NCI-H748 treated with DMSO at 0.1 percent for 48 hours (cell line): ENCODE results near the gene PRORP.
"Not testable (repeated sequence)": the region's sequence is repeated elsewhere in the genome, so short reads cannot be mapped to it uniquely, and the experiment has no call there.

Experiments
- DNase-seq: peaks from one replicate; lab custom pipeline; 2025; lab: John Stamatoyannopoulos, UW

The PRORP gene

DNA sequence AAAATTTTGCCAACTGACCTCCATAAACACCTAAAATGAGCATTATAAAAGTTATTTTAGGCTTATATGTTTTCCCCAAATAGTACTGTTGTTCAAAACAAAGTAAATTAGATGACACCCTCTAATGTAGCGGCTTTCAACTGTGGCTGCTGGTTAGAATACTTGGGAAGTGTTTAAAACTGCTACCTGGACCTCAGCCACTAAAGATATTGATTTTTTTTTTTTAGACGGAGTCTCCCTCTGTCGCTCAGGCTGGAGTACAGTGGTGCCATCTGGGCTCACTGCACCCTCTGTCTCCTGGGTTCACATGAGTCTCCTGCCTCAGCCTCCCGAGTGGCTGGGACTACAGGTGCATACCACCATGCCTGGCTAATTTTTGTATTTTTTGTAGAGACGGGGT is 16.2 kb downstream of the PRORP start:
- no peak for DNase-seq

DNA sequence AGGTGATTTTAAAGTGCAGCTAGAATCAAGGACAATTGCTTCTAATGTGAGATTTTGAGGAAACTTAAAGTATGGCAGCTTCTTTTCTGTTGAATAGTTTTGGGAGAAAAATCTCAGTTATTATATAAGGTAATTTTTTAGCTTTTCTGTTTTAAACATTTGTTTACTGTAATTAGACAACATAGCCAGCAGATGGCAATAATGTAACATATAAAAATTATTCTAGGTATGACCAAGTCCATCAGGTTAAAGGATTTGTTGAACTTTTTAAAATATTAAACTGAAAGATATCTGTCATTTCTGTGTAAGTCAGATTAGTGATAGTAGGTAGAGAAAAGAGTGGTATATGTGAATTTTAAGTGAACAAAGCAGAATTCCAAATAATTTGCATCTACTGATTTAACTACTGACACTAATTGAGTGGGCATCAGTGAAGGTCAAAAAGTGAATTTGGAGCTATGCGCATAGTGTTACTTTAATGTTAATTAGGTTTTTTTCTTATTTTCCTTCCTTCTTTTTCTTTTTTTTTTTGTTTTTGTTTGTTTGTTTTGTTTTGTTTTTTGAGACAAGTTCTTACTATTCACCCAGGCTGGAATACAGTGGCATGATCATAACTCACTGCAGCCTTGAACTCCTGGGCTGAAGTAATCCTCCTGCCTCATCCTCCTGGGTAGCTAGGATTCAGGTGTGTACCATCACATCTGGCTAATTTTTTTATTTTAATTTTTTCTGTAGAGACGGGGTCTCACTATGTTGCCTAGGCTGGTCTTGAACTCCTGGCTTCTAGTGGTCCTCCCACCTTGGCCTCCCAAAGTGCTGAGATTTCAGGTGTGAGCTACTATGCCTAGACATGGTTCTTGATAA is 18.6 kb downstream of the PRORP start:
- DNase-seq: peak; percentile 17

- DNase-seq: no peak
Observed at GRCh38 chr14:35144029-35144428, 21.7 kb downstream of the PRORP start.

DNA sequence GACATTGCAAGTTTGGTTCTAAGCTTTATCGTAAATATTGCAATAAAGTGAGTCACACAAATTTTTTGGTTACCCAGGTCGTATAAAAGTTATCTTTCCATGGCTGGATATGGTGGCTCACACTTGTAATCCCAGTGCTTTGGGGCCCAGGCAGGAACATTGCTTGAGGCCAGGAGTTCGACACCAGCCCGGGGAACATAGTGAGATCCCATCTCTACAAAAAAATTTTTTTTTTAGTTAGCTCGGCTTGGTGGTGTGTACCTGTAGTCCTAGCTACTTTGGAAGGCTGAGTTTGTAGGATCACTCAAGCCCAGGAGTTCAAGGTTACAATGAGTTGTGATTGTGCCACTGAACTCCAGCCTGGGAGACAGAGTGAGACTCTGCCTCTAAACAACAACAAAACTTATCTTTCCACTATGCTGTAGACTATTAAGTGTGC is 24.4 kb downstream of the PRORP start:
- DNase-seq: no peak

DNA sequence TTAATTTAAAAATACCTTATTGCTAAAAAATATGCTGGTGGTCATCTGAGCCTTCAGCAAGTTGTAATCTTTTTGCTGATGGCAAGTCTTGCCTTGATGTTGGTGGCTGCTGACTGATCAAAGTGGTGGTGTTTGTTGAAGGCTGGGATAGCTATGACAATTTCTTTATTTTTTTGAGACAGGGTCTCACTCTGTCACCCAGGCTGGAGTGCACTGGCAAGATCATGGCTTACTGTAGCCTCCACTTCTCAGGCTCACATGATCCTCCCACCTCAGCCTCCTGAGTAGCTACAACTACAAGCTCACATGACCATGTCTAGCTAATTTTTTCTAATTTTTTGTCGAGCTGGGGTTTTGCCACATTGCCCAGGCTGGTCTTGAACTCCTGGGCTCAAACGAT is 24.8 kb downstream of the PRORP start:
- no peak for DNase-seq

GRCh38 chr14:35147711-35148110 is 25.4 kb downstream of the PRORP start:
- DNase-seq: no peak

DNA sequence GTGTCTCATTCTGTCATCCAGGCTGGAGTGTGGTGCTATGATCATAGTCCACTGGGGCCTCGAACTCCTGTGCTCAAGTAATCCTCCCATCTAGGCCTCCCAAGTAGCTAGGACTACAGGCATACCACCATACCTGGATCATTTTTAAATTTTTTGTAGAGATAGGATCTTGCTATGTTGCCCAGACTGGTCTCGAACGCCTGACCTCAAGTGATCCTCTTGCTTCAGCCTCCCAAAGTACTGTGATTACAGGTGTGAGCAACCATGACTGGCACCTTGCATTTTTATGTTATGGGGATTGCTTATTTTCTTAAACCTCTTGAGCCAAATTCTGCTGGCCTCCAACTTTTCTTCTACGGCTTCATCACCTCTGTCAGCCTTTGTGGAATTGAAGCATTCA is 26.9 kb downstream of the PRORP start:
- no peak for DNase-seq

DNA sequence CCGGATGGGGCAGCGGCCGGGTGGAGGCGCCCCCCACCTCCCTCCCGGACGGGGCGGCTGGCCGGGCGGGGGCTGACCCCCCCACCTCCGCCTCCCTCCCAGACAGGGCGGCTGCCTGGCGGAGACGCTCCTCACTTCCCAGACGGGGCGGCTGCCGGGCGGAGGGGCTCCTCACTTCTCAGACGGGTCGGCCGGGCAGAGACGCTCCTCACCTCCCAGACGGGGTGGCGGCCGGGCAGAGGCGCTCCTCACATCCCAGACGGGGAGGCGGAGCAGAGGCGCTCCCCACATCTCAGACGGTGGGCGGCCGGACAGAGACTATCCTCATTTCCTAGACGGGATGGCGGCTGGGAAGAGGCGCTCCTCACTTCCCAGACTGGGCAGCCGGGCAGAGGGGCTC is 30.2 kb downstream of the PRORP start:
- DNase-seq: not testable (repeated sequence)

GRCh38 chr14:35154016-35154415 is 31.7 kb downstream of the PRORP start:
- no peak for DNase-seq

- DNase-seq: no peak
Observed at GRCh38 chr14:35155962-35156361, 33.6 kb downstream of the PRORP start.

DNA sequence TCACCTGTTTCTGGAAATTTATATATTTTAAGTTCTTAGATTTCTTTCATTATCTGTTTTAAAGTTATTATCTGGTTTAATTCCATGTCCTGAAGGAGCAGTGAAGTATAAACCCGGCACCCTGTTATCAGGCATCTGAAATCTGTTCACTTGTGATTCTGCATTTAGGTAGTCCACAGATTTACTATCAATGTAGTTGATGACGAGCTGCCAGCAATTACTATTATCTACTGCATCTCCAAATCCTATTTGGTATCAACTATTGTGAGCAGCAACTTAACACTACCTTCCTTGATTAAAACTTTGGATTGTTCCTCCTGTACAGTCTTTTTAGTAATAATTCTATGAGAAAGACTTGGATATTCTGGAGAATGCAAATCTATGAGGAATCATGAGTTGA is 36.1 kb downstream of the PRORP start:
- no peak for DNase-seq

- DNase-seq: no peak
Observed at GRCh38 chr14:35158951-35159653, 36.8 kb downstream of the PRORP start.

DNA sequence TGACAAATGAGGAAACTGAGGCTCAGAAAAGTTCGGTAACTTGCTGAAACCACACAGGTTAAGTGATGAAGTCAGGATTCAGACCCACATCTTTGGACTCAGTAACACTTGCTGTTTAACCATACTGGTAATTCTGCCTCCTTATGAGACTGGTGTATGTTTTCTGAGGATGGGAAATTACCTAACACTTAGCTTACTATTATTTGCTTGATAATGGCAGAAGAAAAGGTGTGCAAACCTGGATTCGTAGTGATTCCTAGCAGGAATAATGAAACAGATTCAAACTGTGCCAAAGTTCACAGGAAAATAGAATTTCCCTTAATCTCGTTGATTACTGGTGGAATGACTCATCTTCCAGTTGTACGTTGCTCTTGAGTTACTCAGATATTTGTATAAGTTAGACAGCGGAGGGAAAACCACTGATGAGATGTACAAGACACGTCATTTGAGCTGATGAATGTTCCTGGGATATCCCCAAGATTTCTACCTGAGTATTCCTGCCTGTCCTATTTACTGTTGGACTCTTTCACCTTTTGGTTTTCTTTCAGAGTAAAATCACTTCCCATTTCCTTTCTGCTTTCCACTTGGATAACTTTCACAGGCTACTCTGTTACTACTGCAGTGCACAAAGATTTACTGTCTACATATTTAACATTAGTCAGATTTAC is 37.5 kb downstream of the PRORP start:
- no peak for DNase-seq

GRCh38 chr14:35161231-35161630 is 38.9 kb downstream of the PRORP start:
- no peak for DNase-seq

GRCh38 chr14:35163384-35163783 is 41.0 kb downstream of the PRORP start:
- DNase-seq: no peak

DNA sequence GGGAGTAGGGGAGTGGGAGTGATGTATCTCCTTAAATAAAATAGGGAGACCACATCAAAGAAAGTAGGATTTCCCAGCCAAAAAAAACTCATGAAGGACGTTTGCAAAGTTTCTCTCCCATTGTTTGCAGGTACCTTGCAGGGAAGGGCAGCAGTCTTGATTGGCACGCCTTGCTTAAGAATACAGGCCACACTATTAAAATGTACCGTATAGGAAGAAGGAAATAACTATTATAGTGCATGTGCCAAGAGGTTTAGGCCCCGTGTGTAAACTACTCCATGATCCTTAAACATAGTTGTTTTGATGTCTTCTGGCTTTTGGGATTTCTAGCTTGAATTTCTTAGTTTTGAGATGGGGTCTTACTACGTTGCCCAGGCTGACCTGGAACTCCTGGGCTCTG is 42.5 kb downstream of the PRORP start:
- DNase-seq: no peak

DNA sequence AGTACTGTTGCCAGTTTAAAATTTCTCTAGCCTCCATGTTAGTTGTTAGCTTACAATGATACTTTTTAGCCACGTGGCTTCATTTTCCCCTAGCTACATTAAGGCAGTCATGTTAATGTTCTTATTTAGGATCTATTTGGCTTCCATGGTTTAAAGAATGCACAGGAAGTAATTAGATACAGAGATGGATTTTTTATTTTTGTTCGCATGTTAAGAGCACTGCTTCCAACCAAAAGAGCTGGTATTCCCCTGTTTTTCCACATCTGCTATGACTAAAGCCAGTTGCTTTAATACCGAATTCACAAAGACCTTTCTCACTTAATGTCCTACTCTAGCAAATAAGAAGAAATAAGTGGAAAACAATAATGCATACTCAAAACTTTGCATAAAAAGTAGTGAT is 45.1 kb downstream of the PRORP start:
- DNase-seq: no peak
